HG03432 (cell line): ENCODE measurements around the gene DPH7.
"Not testable (repeated sequence)": the region's sequence is repeated elsewhere in the genome, so short reads cannot be mapped to it uniquely, and the experiment has no call there.

ENCODE experiments used
- ATAC-seq: cut with Tn5 transposase; IDR thresholded peaks from one replicate; pipeline ENCODE4 v1.9.1; 2021; ENCODE audit warnings: mild to moderate bottlenecking, moderate library complexity; ENCODE audit not compliant: unreplicated experiment

DPH7 gene

GRCh38 chr9:137521405-137521985 is 57.2 kb downstream of the DPH7 start:
- ATAC-seq: no peak

- no peak for ATAC-seq
These were observed 57.9 kb downstream of the DPH7 start for GRCh38 chr9:137520614-137521404.

GRCh38 chr9:137519553-137519952 is 59.2 kb downstream of the DPH7 start:
- no peak for ATAC-seq

- ATAC-seq: not testable (repeated sequence)
These were observed 59.9 kb downstream of the DPH7 start for GRCh38 chr9:137518661-137519459.

- ATAC-seq: no peak
These were observed 62.4 kb downstream of the DPH7 start for GRCh38 chr9:137516144-137516917.

GRCh38 chr9:137515338-137515724 is 63.4 kb downstream of the DPH7 start:
- ATAC-seq: no peak

- ATAC-seq: no peak
These were observed 63.9 kb downstream of the DPH7 start for GRCh38 chr9:137514691-137515337.

GRCh38 chr9:137513801-137514570 is 64.7 kb downstream of the DPH7 start:
- not testable (repeated sequence) for ATAC-seq

- ATAC-seq: not testable (repeated sequence)
These were observed 65.6 kb downstream of the DPH7 start for GRCh38 chr9:137513136-137513535.

GRCh38 chr9:137511758-137512463 is 66.8 kb downstream of the DPH7 start:
- ATAC-seq: no peak

- ATAC-seq: not testable (repeated sequence)
These were observed 67.6 kb downstream of the DPH7 start for GRCh38 chr9:137511126-137511525.

GRCh38 chr9:137509198-137509597 is 69.5 kb downstream of the DPH7 start:
- no peak for ATAC-seq

- no peak for ATAC-seq
These were observed 72.0 kb downstream of the DPH7 start for GRCh38 chr9:137506702-137507171.

- no peak for ATAC-seq
These were observed 72.5 kb downstream of the DPH7 start for GRCh38 chr9:137506274-137506673.

- no peak for ATAC-seq
These were observed 73.1 kb downstream of the DPH7 start for GRCh38 chr9:137505421-137506140.
